Skeletal muscle tissue (tissue), 4 donors: Measurements from ENCODE around the gene SLC26A9. TPM values are rescaled to one million over a fixed set of nuclear protein-coding genes. Genes with fewer than 3 reads are reported as not detected.

Experiments
- H3K27ac ChIP-seq: one replicate; pipeline ENCODE4 v1.7.0; 2013; ENCODE audit warnings: mild to moderate bottlenecking, low read depth, low read length, inconsistent platforms
- H3K27me3 ChIP-seq, 3 donors: one replicate each; pipeline ENCODE4 v1.7.0; 2013; ENCODE audit warnings: low read length in 3 of 3; ENCODE audit not compliant: control insufficient read depth in 3 of 3, insufficient read depth in 3 of 3
- H3K36me3 ChIP-seq, 3 donors: one replicate each; pipeline ENCODE4 v1.7.0; 2013; ENCODE audit warnings: low read length in 3 of 3; ENCODE audit not compliant: control insufficient read depth in 3 of 3, insufficient read depth in 3 of 3
- H3K4me1 ChIP-seq, 3 donors: one replicate each; pipeline ENCODE4 v1.7.0; 2013; ENCODE audit warnings: low read length in 3 of 3, mild to moderate bottlenecking in 3 of 3; ENCODE audit not compliant: control insufficient read depth in 3 of 3, insufficient read depth in 3 of 3
- H3K4me3 ChIP-seq, 3 donors: one replicate each; pipeline ENCODE4 v1.7.0; 2013; ENCODE audit warnings: low read length in 3 of 3
- H3K9ac ChIP-seq, 3 donors: one replicate each; pipeline ENCODE4 v1.7.0; 2013; ENCODE audit warnings: low read length in 3 of 3, mild to moderate bottlenecking in 3 of 3, moderate library complexity in 2 of 3, low read depth in 1 of 3
- H3K9me3 ChIP-seq, 3 donors: one replicate each; pipeline ENCODE4 v1.7.0; 2013; ENCODE audit warnings: low read length in 3 of 3; ENCODE audit not compliant: control insufficient read depth in 3 of 3
- total RNA-seq: library from RNA; depleted of rRNA; stranded (reverse); fragments of >200 nt; gene quantifications from one replicate; pipeline ENCODE4 v1.2.3, GENCODE V29; 2014
- donor health status: Osteomylitis.

Gene SLC26A9
- total RNA-seq, 1 donor from 2014 or later: not detected

DNA sequence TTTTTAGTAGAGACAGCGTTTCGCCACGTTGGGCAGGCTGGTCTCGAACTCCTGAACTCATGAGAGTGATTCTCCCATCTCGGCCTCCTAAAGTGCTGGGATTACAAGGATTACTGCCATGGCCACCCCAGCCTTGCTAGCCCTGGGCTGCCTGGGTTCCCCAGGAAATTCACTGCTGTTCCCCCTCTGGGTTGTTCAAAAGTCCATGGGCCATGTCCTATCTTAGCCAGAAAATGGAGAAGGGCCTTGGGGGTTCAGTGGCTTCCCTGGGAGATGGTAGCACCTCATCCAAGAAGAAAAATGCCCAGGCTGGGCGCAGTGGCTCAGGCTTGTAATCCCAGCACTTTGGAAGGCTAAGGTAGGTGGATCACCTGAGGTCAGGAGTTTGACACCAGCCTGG lies 20.9 kb downstream of the SLC26A9 start:
- no peak overlapping the region for H3K27ac ChIP-seq
- no peak overlapping the region for H3K4me3 ChIP-seq
- no peak overlapping the region for H3K9ac ChIP-seq
- H3K36me3 ChIP-seq: no peaks in the 10 kb centered on the region
- H3K27me3 ChIP-seq: no peaks in the 10 kb centered on the region
- peaks cover 21 to 48% (median 38%) of the 10 kb centered on the region in 3 donors for H3K4me1 ChIP-seq
- no peaks in the 10 kb centered on the region for H3K9me3 ChIP-seq

DNA sequence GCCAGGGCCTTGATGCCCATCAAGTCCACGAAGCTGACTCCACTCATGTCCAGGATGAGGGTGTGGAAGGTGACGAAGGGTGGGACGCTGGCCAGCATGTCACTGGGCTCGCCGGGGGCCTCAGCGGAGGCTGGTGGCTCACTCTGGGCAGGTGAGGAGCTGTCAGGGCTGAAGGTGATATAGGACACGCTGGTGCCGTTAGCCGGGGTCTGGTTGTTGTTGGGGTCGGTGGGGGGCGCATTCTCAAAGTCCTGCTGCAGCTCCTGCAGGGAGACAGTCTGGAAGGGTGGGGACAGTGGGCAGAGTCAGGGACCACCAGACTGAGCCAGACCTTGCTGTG lies 21.7 kb downstream of the SLC26A9 start:
- Histone ChIP-seq H3K9ac (peak overlapping the region in 1 of 3 donors; percentile 25), H3K9me3 (no peaks in the 10 kb centered on the region), H3K4me1 (peaks cover 21 to 53% (median 46%) of the 10 kb centered on the region in 3 donors), H3K27ac (no peak overlapping the region), H3K4me3 (no peak overlapping the region), H3K27me3 (no peaks in the 10 kb centered on the region), H3K36me3 (no peaks in the 10 kb centered on the region)

- Histone ChIP-seq H3K36me3 (no peaks in the 10 kb centered on the region), H3K27me3 (no peaks in the 10 kb centered on the region), H3K4me3 (no peak overlapping the region), H3K4me1 (peaks cover 21 to 57% (median 48%) of the 10 kb centered on the region in 3 donors), H3K9me3 (no peaks in the 10 kb centered on the region), H3K27ac (no peak overlapping the region), H3K9ac (peak overlapping the region in 1 of 3 donors; percentile 45)
These were observed 22.2 kb downstream of the SLC26A9 start for GRCh38 chr1:205920861-205921569.

DNA sequence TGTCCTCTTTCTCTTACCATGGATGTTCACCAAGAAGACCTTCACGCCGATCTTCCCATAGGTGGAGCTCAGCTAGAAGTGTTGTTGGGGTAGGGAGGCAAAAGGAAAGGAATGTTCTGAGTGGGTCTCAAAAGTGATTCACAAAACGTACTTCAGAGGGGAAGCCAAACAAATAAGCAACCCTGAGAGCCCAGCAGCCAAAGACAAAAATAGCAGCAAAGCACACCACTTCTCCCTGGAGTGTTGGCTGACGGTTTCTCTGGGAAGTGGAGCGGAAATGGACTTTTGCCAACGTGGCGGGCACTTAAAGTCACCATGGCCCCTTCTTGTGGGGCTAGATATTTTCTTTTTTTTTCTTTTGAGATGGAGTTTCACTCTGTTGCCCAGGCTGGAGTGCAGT lies 23.1 kb downstream of the SLC26A9 start:
- Histone ChIP-seq H3K27ac (peak overlapping the region; percentile 45), H3K4me3 (peak overlapping the region in 2 of 3 donors; percentile 24 to 61), H3K27me3 (no peaks in the 10 kb centered on the region), H3K9ac (peak overlapping the region; percentile 24 to 82 (median 74)), H3K36me3 (no peaks in the 10 kb centered on the region), H3K9me3 (no peaks in the 10 kb centered on the region), H3K4me1 (peaks cover 27 to 65% (median 57%) of the 10 kb centered on the region in 3 donors)

DNA sequence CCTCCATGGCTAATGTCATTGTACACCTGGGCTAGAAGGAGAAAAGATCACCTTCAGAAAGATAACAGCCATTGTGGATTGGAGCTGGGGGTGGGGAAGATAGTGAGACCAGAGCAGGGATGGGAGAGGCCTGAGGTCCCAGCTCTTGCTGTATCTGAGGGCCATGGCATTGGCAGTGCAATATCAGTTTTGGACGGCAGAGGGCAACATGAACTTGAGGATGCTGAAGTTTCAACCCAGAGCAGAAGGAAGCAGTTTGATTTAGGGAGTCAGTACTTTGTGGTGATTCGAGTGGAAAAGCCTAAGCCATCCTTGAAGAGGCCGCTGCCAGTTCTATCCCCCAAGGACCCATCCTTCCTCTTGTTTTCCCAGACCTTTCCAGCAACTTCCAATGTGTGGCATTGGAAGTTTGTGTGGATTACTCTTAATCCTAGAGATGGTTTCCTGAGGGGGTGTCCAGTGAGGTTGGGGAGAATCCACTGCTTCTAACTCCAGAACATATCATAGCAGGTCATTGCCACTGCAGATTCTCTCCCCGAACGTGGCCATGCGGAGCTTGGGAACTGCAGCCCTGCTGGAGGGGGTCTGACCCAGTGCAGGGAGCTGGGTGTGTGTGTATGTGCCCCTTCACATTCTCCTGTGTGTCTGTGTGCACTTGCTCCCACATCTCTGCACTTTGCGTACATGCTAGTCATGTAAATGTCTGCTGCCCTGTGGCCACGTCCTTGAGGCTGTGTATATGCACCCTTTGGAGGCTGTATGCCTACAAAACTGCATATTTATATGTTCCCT lies 24.1 kb downstream of the SLC26A9 start:
- Histone ChIP-seq H3K9ac (peak overlapping the region in 1 of 3 donors; percentile 82), H3K4me1 (peaks cover 36 to 75% (median 64%) of the 10 kb centered on the region in 3 donors), H3K4me3 (peak overlapping the region in 1 of 3 donors; percentile 61), H3K9me3 (no peaks in the 10 kb centered on the region), H3K27me3 (no peaks in the 10 kb centered on the region), H3K27ac (peak overlapping the region; percentile 45), H3K36me3 (no peaks in the 10 kb centered on the region)

- Histone ChIP-seq H3K9me3 (no peaks in the 10 kb centered on the region), H3K27ac (peak overlapping the region; percentile 52), H3K9ac (peak overlapping the region; percentile 38 to 75 (median 42)), H3K27me3 (no peaks in the 10 kb centered on the region), H3K4me3 (peak overlapping the region in 1 of 3 donors; percentile 41), H3K36me3 (no peaks in the 10 kb centered on the region), H3K4me1 (peaks cover 37 to 77% (median 63%) of the 10 kb centered on the region in 3 donors)
These were observed 25.6 kb downstream of the SLC26A9 start for GRCh38 chr1:205917466-205918238.

- Histone ChIP-seq H3K9ac (no peak overlapping the region), H3K4me3 (peak overlapping the region in 1 of 3 donors; percentile 36), H3K36me3 (no peaks in the 10 kb centered on the region), H3K27ac (peak overlapping the region; percentile 72), H3K9me3 (no peaks in the 10 kb centered on the region), H3K4me1 (peaks cover 37 to 74% (median 63%) of the 10 kb centered on the region in 3 donors), H3K27me3 (no peaks in the 10 kb centered on the region)
These were observed 26.7 kb downstream of the SLC26A9 start for GRCh38 chr1:205916541-205916940.

DNA sequence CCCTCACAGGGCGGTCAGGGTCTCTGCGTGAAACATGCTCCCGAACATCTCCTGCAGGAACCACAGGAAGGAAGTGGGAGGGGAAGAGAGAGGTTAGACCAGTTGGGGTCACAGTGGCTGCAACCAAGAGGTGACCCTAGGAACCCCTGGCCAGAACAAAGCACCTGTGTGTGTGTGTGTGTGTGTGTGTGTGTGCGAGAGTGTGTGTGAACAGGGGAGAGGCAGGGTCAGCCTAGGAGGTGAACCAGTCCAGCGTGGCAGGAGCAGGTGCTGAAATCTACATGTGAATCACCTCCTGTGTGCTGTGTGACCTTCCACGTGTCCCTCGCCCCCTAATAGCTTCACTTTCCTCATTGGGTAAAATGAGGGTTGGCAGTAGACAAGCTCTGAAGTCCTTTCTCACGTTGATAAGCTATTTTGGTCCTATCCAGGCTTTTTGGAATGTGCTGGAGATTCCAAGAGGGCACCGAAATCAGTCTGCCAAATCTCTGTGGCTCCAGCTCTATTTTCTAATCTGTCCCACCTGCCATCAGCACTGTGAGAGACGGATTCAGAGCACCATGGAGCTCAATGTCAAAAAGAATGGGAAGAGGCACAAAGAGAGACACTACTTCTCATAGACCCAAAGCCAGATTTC lies 27.8 kb downstream of the SLC26A9 start:
- peak overlapping the region in 1 of 3 donors; percentile 81 for H3K9ac ChIP-seq
- H3K4me3 ChIP-seq: peak overlapping the region in 1 of 3 donors; percentile 49
- no peaks in the 10 kb centered on the region for H3K36me3 ChIP-seq
- peaks cover 37 to 68% (median 63%) of the 10 kb centered on the region in 3 donors for H3K4me1 ChIP-seq
- peak overlapping the region; percentile 72 for H3K27ac ChIP-seq
- no peaks in the 10 kb centered on the region for H3K9me3 ChIP-seq
- no peaks in the 10 kb centered on the region for H3K27me3 ChIP-seq

- H3K27ac ChIP-seq: peak overlapping the region; percentile 72
- H3K4me1 ChIP-seq: peaks cover 32 to 62% (median 57%) of the 10 kb centered on the region in 3 donors
- H3K36me3 ChIP-seq: no peaks in the 10 kb centered on the region
These were observed 28.5 kb downstream of the SLC26A9 start for GRCh38 chr1:205914730-205915129.

More at GRCh38 chr1:205914730-205915129, 28.5 kb downstream of the SLC26A9 start:
- H3K27me3 ChIP-seq: no peaks in the 10 kb centered on the region
- H3K9me3 ChIP-seq: no peaks in the 10 kb centered on the region
- H3K4me3 ChIP-seq: peak overlapping the region in 1 of 3 donors; percentile 41
- H3K9ac ChIP-seq: peak overlapping the region in 1 of 3 donors; percentile 81
